Activated gamma-delta T cell treated with Interleukin-2 at 50 U/mL for 16 hours (primary cell): ENCODE measurements around the gene ZFP69.

ENCODE experiments used
- DNase-seq: peaks from one replicate; pipeline ENCODE4 v3.0.0-alpha.2; 2020

Gene ZFP69

DNA sequence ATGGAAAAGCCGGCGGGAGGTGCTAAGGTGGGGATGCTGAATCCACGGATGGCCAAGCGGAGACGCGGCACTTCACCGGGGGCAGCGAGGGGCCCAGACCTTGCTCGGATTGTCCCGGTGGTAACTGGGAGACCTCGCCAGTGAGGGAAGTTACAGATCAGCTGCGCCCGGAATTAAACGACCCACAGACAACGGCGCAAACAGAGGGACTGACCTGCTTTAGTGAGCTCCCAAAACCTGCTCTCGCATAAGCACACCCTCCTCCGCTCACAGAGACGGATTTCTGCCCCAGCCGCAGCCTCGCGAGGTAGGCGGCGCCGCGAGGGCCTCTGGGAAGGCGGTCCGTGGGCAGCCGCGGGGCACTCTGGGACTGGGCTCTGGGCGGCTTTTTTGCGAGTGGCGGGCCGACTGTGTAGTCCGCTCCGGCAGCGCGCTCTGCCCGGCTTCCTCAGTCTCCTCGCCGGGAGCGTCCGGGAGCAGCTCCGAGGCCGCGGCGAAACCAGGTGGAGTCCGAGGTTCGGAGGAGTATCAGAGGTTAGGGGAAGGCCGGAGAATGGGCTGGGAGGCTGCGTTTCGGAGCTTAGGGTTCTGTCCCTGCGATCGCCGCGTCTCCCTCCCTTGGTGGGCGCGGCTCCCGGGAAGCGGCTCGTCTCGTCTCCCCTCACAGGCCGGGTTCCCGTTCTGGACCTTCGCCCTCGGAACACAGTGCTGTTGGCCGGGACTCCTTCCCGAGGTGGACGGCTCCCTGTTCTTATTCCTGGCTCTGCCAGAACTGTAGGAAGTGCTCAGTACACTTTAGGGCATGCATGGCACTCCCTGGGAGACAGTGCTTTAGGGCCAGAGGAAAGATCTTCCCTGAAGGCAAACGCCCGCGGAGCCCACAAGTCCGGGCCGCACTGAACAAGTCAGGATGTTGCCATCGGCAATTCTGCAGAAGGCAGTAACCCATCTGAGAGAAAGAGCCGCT is 31.6 kb downstream of the ZFP69 start, which contains the start of gene EXO5:
TSS of gene EXO5 (plus strand) at position 393 of the 967 bp plus-strand sequence. CDS start 5,778 bp downstream, outside the sequence.
- peak; percentile 76 for DNase-seq

DNA sequence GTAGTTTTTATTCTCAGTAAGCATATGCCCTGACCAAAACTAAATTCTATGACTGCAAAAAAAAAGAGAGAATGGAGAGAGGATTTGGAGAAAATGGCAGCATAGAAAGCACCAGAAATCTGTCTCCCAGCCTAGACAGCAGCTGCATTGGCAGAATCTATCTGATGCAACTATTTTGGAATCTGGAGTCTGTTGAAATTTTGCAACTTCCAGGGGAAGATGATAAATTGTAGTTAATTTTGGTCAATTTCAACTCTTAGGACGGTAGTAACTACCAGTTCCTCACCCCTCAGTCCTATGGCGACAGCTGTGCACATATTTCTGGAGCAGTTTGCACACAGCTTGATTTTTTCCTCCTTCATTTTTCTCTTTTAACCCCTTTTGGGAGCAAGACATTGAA is 42.4 kb downstream of the ZFP69 start:
- no peak for DNase-seq

DNA sequence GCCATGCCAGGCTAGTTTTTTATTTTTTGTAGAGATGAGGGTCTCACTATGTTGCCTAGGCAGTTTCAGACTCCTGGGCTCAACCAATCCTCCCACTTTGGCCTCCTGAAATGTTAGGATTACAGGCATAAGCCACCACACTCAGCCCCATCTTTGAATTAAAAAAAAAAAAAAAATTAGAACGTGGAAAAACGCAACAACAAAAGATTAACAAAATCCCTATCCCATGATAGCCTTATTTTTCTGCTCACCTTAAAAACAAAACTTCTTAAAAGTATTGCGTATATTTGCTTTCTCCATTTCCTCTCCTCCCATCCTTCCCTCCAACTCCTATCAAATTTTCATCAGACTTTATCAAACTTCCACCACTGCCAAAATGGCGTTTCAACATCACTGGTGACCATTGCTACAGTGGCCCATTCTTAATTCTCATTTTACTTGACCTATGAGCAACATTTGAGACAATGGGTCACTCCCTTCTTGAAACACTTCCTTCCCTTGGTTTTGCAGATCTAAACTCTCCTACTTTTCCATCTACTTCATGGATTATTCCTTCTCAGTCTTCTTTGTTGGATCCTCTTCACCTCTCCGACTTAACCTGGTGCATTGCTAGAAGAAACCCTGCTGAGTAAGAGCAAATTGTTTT is 53.8 kb downstream of the ZFP69 start:
- no peak for DNase-seq

DNA sequence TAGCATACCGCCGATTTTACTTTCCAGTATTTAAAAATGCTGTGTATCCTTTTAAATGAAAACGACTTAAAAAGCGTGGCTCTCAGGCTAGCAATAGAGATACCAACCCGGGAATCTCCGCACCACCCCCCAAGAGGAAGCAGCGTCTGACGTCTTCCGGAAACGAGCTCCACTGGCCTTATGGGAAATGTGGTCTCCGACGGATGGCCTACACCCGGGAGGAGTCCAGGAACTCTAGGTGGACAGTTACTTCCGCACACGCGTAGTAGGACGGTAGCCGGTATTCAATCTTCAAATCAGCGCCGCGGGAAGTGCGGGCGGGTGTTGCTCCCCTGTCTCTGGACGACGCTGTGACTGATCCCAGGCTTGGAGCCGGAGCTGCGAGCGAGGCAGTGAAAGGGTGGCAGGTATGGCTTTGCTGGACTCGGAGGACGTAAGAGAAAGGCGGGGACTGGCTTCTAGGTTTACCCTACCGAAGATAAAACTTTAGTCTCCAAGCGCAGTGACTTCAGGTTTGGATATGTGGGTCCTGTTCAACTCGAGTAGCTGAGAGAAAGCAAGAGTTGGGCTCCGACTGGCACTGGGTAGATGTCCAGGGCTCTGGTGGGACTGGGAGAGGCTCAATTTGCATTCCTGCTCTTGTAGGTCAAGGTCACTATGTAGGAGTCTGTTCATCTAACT is 54.4 kb downstream of the ZFP69 start, which contains the start of gene ZNF684:
TSS of gene ZNF684 (plus strand) at position 257 of the 681 bp plus-strand sequence. CDS start 1,530 bp downstream, outside the sequence.
- DNase-seq = peak; percentile 82

DNA sequence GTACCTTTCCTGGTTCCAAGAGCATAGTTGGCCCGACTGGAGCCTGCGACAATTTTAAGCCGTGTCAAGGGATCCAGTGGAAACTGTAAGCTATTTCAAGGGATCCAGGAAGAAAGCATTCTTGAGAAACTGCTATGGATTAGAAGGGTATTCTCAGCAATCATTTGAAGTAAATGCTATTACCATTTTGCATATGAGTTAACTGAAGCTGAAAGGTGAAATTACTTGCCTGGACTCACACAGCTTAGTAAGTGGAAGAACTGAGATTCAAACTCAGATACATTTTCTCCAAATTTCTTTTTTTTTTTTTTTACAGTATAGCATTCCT is 54.9 kb downstream of the ZFP69 start:
- no peak for DNase-seq

DNA sequence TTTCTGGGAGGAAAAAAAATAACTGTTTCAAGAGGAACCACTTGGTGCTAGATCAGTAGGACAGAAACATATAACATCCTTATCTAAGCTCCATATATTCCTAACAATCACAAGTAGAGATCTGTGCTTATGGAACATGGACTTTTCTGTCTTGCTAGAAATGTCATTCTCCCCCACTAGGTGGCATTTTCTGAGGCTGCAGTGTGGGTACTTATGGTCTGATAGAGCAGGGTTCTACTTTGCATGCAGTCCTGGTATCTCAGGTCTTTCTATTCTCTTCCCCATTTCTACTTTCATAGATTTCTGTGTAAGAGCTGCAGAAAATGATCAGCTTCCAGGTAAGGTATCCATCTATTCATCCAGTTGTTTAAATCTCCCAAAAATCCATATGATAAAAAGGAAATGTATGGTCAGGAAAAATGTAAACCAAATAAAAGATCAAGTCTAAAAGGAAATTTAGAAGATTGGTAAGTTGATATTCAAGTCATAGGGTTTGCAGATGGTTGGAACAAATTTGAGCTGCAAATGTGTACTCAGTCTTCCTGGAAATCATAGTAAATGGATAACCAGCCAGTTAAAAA is 55.8 kb downstream of the ZFP69 start:
- DNase-seq = peak; percentile 15

DNA sequence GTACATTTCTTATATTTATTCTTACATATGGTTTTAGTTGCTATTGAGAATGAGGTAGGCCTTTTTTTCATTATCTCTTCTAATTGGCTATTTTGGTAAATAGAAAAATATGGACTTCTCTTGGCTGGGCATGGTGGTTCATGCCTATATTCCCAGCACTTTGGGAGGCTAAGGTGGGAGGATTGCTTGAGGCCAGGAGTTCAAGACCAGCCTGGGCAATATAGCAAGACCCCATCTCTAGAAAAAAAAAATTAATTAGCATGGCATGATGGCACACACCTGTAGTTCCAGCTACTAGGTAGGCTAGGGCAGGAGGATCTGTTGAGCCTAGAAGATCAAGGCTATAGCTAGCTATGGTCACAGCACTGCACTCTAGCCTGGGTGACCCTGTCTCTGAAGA is 57.5 kb downstream of the ZFP69 start:
- no peak for DNase-seq

DNA sequence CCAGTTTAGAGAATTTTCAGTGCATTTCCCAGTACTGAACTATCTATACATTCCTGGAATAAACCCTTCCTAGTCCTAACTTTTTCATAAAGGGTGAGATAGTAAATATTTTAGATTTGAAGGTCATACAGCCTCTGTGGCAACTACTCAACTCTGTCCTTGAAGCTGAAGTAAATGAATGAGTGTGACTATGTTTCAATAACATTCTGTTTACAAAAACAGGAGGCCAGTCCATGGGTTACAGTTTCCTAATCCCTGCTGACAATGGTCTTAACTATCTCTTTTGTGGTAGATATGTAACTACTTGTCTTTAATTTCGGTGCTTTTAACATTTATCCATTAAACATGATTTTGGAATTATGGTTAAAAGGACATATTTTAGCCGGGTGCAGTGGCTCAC is 58.6 kb downstream of the ZFP69 start:
- no peak for DNase-seq

DNA sequence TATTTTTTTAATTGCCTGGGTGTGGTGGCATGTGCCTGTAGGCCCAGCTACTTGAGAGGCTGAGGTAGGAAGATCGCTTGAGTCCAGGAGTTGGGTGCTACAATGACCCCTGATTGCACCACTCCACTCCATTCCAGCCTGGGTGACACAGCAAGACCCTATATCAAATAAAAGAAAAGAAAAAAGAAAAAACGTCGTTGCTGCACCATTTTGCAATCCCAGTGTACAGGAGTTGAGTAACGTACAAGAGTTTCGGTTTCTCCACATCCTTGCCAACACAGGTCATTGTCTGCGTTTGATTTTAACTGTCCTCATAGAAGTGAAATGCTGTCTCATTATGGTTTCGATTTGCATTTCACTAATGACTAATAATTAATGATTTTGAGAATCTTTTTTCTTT is 62.2 kb downstream of the ZFP69 start:
- no peak for DNase-seq
